NCI-H1092 (cell line): ENCODE data around the gene C1QTNF6.
"Not testable (repeated sequence)": the region's sequence is repeated elsewhere in the genome, so short reads cannot be mapped to it uniquely, and the experiment has no call there.

Experiments used
- DNase-seq: peaks from one replicate; lab custom pipeline; 2025; lab: John Stamatoyannopoulos, UW

The C1QTNF6 gene

DNA sequence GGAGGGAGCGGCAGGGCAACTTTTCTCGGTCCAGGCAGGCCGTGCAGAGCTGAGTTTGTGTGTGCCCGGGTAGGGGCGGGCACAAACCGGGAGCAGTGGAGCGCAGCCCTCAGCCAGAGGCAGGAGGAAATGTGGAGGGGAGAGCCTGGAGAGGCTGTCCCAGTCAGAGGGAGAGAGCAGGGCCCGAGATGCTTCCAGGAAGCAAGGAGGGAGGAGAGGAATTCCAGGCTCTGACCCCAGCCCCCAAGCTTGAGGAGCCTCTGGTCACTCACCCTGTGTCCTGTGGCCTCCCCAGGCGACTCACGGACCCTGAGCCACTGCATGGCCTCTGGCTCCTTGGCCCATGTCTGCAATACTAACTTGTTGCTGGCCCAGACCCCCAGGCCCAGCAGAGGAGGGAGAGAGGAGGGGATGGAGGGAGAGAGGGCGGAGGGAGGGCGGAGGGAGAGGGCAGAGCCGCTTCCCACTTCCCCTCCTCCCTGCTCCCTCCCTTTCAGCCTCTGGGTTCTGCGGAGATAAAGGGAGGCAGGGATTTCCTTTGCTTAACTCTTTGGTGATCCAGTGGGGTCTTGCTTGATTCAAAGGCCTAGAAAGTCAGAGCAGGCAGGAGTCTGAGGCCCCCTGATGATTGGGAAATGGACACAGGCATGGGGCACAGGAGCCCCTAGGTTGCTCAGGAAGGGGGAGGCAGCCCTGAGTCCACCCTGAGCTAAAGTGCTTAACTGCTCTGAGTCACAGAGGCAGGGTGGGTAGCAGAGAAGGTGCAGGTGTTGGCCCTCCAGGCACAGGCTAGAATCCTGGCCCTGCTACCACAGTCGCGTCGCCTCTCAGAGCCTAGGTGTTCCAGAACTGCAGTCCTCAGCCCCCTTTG is at the start of gene C1QTNF6:
Gene C1QTNF6, minus strand, starts transcription at position 357 of the 871 bp plus-strand sequence. Its CDS starts 34 bp downstream, at position 323.
- no peak for DNase-seq

DNA sequence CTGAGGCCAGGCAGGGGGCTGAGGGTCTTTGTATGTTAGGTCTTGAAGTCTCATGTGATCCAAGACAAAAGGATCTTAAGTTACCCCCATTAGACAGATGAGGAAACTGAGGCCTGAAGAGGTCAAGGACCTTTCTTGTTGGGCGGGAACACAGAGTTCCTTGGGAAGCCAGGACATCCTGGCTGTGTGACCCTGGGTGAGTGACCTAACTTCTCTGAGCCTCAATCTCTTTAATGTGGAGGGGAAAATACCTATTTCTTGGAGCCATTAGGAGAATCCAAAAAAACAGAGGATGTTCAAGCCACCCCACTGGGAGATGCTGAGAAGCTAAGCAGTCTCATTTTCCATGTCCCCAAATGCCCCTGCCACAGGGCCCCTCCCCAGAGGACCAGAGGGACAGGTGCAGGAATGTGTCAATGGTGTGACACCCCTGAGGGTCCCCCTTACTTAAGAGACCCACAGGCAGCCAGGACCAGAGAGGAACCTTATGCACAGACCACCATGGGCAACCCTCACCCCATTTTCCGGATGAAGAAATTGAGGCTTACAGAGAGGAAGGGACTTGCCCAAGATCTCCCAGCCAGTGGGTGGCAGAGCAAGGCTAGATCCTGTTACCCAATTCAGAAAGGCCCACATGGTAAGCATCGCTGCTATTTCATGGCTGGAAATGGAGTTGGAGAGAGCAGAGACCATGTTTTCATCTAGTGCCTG is 48.0 kb upstream of the C1QTNF6 start:
- no peak for DNase-seq

- no peak for DNase-seq
Observed at GRCh38 chr22:37234736-37235711, 47.0 kb upstream of the C1QTNF6 start.

DNA sequence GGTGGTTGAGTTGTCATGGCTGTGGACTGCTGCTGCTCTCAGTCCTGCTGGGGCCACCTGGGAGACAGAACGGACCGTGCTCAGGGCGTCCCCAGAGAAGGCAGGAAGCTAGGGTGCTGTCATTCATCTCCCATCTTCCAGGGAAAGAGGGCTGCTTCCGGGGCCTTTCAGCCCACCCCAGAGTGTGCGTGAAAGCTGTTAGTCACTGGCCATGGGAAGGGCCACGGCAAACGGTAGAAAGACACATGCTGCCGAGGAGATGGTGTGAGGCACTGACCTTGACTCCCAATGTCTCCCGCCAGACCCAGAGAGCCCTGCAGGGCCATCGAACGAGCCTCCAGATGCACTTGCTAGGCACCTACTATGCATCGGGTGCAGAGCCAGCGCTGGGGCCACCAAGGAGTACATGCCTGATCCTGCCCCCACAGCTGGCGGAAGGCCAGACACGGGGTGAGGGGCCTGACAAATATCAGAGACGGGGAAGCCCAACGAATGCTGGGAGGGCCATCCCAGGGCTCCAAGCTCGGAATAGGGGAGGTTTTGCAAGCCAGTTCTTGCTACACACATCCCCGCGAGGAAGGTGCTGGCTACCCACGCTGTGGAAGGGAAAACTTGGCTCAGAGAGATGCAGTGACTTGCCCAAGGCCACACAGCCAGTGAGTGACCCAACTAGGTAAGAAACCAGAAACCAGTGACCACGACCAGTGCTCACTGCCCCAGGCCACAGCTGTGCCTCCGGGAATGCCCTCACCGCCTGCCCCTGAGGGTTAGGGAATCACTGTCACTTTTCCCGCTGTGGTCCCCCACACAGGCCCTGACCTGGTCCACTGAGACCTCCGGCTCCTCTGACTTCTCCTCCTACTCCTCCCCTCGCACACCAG is 45.9 kb upstream of the C1QTNF6 start:
- DNase-seq, result no peak

- not testable (repeated sequence) for DNase-seq
Observed at GRCh38 chr22:37233371-37233750, 45.3 kb upstream of the C1QTNF6 start.

- DNase-seq, result no peak
Observed at GRCh38 chr22:37232140-37232998, 44.3 kb upstream of the C1QTNF6 start.

GRCh38 chr22:37231406-37232139 is 43.5 kb upstream of the C1QTNF6 start:
- no peak for DNase-seq

GRCh38 chr22:37230673-37231405 is 42.8 kb upstream of the C1QTNF6 start:
- no peak for DNase-seq

DNA sequence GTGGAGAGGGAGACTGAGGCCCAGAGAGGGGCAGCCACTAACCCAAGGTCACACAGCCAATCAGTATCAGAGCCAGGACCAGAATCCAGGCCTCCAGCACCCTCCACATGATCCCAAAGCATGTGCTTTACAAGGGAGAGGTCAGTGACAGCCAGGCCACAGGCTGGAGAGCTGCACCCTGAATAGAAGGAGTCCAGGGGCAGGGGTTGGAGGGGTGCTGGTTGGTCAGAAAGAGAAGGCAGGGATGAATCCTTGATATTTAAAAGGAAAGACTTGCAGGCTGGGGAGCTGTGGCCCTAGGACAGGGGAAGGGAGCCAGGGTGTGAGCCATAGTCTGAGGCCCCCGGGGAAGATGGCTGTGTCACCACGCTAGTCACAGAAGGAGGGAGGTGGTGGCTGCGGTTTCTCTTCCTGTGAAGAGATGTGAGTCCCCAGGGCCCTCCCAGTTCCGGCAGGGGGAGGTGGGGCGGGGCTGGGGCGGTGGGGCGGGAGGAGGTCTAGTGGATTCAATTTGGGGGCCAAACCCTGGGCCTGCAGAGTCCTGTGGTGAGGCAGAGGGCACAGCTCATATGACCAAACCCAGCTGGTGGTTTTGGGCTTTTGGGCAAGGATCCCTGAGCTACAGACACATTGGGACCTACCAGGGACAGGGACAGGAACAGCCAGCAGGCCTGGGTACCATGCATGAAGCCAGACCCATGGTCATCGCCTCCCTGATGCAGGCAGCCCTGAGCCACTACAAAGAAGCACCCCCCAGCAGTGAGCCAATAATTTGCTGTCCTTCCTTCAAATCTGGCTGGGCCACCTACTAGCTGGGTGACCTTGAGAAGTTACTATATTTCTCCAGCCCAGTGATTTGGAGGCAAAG is 42.0 kb upstream of the C1QTNF6 start:
- no peak for DNase-seq

- DNase-seq, result no peak
Observed at GRCh38 chr22:37229012-37229804, 41.2 kb upstream of the C1QTNF6 start.

DNA sequence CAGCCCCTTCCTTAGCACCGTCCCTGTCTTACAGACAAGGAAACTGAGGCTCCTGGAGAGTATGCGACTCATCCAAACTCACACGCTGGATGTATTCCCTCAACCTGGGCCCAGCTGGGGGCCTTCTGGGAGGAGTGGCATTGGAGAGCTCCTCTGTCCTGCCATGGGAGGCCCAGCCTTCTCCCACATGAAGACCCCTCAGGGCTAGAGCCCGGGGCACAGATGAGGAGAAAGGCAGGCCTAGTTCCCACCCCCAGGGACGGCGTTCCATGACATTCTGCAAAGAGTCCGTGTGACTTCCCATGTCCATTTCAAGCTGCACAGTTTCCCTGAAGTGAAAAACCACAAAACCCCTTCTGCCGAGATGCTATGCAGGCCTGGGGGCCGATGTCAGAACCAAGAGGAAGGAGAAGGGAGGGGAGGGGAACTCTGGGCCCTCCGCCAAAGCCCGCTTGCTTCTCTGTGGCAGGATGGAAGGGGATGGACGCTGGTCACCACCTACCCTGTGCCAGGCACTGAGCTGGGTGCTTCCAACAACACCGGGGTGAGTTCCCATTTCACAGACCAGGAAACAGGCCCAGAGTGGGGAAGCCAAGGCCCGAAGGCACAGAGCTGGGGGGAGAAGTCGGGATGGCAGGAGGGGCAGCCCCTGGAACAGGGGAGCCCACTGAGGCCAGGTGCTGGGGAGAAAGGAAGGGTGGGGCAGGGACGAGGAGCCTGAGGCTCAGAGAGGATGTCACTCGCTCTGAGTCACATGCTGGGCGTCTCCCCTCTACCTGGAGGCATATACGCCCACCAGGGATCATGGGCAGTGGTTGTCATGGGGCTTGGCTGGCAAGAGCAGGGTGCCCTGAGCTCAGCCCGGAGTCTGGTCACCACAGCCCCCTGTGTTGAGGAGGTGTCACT is 40.3 kb upstream of the C1QTNF6 start:
- no peak for DNase-seq

DNA sequence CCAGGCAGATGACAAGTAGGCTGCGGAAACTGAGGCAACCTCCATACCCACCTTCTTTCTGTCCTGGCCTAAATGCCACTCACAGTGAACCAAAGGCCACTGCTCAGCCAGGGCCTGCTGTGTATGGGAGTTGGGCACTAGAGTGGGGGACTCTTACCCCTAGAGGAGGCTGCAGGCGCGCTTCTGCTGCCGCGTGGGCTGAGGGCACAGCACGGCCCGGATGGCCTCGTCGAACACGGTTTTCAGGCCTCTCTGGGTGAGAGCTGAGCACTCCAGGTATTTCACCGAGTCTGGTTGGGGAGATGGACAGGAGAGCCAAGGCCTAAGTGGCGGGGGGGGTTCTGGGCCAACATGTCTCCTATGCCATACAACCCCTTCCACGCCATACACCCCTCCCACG is 38.5 kb upstream of the C1QTNF6 start:
- DNase-seq, result no peak

- no peak for DNase-seq
Observed at GRCh38 chr22:37226087-37226486, 38.0 kb upstream of the C1QTNF6 start.

GRCh38 chr22:37225481-37225880 is 37.4 kb upstream of the C1QTNF6 start:
- DNase-seq, result no peak

DNA sequence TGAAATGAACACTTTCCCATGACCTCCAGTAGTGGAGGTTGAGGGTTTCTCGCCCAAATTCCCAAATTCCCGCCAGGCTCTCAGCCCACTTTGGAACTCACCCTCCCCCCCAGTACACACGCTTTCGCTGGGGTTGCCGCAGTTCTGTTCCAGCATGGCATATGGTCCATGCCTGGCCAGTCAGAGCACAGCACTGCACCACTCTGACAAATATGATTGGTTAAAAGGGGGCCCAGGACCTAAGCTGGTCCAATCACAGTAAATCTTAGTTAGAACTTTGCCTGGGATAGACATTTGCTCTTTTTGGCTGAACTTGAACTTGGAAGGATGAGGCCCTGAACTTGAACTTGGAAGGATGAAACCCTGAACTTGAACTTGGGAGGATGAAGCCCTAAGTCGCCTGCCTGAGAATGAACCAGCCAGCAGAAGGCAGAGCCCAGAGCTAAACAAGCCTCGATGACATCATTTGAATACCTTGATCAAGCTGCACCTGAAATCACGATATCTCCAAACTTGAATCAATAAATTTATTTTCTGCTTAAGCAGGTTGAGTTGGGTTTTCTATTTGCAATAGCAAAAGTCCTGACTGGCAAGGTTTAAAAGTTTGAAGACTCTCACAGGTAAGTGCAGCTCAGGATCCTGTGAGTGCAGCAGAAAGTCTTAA is 36.8 kb upstream of the C1QTNF6 start:
- no peak for DNase-seq
